Bronchial epithelial cell (primary cell): ENCODE measurements around the gene UBLCP1. TPM values are rescaled to one million over a fixed set of nuclear protein-coding genes. Genes with fewer than 3 reads are reported as not detected.
A peak's percentile ranks its signal among the peaks of the same experiment; 100 is the strongest.
"Not testable (repeated sequence)": the region's sequence is repeated elsewhere in the genome, so short reads cannot be mapped to it uniquely, and the experiment has no call there.

ENCODE experiments used
- DNase-seq: peaks from one replicate; pipeline ENCODE4 v3.0.0-alpha.2; 2010; ENCODE audit warnings: low read depth
- FAIRE-seq: peaks from 2 replicates; lab custom pipeline; 2011; peaks lifted over from hg19 to GRCh38; lab: Jason Lieb, UNC
- H3K27me3 ChIP-seq: 2 replicates; pipeline ENCODE4 v1.5.1; 2011; ENCODE audit warnings: low read length; ENCODE audit not compliant: control insufficient read depth, insufficient read depth
- H3K36me3 ChIP-seq: 2 replicates; pipeline ENCODE4 v1.5.1; 2011; ENCODE audit warnings: low read length; ENCODE audit not compliant: control insufficient read depth, insufficient read depth
- H3K4me3 ChIP-seq: 2 replicates; pipeline ENCODE4 v1.5.1; 2011; ENCODE audit warnings: mild to moderate bottlenecking, low read depth, low read length, control low read depth
- total RNA-seq: library from RNA; depleted of rRNA; stranded (reverse); fragments of >200 nt; gene quantifications from 2 replicates; pipeline ENCODE4 v1.2.1, GENCODE V29; 2014
- TF ChIP-seq, protein P1 (sequence below): IDR thresholded peaks from 2 replicates; pipeline ENCODE4 v1.5.1; 2011; ENCODE audit warnings: mild to moderate bottlenecking, moderate library complexity, low read length, control low read depth, inconsistent platforms; ENCODE audit not compliant: insufficient read depth, severe bottlenecking

The UBLCP1 gene
- total RNA-seq, 1 donor from 2014 or later: 14.5 TPM

DNA sequence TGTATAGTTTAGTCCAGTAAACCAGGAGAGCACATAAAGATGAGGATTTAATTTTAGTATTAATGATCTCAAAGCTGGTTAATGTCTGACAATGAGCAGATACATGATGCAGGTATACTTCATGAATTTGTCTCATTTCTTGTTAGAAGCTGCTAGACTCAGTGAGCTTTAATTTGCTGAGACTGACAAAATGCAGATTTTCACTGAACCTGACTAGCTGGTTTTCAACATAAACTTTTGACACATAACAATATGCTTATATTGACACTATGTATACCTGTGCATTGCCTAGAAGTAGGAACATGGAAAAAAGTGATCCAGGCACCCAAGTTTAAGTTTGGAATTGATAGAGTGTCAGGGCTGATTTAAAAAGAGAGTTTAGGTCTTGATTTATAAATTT is 10.8 kb downstream of the UBLCP1 start:
- H3K36me3 ChIP-seq: peaks cover 1% of the 10 kb centered on the region
- DNase-seq (peak; percentile 13), FAIRE-seq (no peak)
- H3K4me3 ChIP-seq: no peak overlapping the region
- no peaks in the 10 kb centered on the region for H3K27me3 ChIP-seq
- TF ChIP-seq, protein P1, sequence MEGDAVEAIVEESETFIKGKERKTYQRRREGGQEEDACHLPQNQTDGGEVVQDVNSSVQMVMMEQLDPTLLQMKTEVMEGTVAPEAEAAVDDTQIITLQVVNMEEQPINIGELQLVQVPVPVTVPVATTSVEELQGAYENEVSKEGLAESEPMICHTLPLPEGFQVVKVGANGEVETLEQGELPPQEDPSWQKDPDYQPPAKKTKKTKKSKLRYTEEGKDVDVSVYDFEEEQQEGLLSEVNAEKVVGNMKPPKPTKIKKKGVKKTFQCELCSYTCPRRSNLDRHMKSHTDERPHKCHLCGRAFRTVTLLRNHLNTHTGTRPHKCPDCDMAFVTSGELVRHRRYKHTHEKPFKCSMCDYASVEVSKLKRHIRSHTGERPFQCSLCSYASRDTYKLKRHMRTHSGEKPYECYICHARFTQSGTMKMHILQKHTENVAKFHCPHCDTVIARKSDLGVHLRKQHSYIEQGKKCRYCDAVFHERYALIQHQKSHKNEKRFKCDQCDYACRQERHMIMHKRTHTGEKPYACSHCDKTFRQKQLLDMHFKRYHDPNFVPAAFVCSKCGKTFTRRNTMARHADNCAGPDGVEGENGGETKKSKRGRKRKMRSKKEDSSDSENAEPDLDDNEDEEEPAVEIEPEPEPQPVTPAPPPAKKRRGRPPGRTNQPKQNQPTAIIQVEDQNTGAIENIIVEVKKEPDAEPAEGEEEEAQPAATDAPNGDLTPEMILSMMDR: no peak

DNA sequence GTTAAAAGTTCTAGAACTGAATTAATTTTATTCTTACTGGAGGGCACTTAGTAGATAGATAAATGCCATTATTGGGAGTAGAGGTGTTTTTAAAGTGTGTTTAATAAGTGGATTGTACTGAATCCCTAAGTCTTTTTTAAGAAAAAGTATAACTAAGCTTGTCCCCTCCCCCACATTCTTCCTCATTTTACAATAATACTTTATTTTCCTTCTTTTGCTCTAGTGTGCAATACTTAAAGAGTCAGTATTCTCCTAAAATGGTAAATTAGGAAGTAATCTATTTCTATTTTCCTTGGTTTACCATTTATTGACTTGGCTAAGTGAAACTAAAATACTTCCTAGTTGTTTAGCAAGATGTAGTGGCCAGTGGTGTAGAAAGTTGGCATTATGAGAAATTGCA is 11.6 kb downstream of the UBLCP1 start:
- Histone ChIP-seq H3K4me3 (no peak overlapping the region), H3K36me3 (no peaks in the 10 kb centered on the region), H3K27me3 (no peaks in the 10 kb centered on the region)
- DNase-seq: no peak
- TF ChIP-seq, protein P1: no peak
- FAIRE-seq: no peak

- DNase-seq: peak; percentile 51
- TF ChIP-seq, protein P1: peak; percentile 50
- no peak overlapping the region for H3K4me3 ChIP-seq
- no peaks in the 10 kb centered on the region for H3K36me3 ChIP-seq
- no peak for FAIRE-seq
- H3K27me3 ChIP-seq: no peaks in the 10 kb centered on the region
Observed at GRCh38 chr5:159286420-159287035, 23.4 kb downstream of the UBLCP1 start.

GRCh38 chr5:159290741-159291140 is 27.7 kb downstream of the UBLCP1 start:
- H3K27me3 ChIP-seq: no peaks in the 10 kb centered on the region
- FAIRE-seq: no peak

DNA sequence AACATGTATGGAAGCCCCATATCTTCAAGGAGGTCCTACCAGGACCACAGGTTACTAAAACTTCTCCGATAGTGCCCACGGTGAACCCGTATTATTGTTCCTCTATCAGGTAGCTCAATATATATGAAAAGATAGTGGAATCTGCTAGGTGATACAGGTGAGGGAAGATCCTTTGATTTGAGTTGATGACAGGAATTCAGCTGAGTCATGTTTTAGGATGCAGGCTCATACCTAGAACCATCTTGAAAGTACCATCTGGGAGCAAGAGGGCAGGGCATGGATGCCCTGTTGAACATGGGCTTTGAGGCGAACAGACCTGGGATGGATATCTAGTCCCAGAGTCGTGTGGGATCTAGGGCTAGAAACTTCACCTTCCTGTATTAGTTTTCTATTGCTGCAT is 31.8 kb downstream of the UBLCP1 start:
- Histone ChIP-seq H3K27me3 (no peaks in the 10 kb centered on the region), H3K4me3 (no peak overlapping the region), H3K36me3 (no peaks in the 10 kb centered on the region)
- TF ChIP-seq, protein P1: no peak
- DNase-seq (no peak), FAIRE-seq (no peak)

More at GRCh38 chr5:159290741-159291140, 27.7 kb downstream of the UBLCP1 start:
- peak; percentile 22 for DNase-seq
- TF ChIP-seq, protein P1: no peak
- H3K36me3 ChIP-seq: no peaks in the 10 kb centered on the region
- no peak overlapping the region for H3K4me3 ChIP-seq

GRCh38 chr5:159297300-159297699 is 34.2 kb downstream of the UBLCP1 start:
- H3K27me3 ChIP-seq, H3K4me3 ChIP-seq, H3K36me3 ChIP-seq, DNase-seq, FAIRE-seq: not testable (repeated sequence)
